Left renal pelvis (tissue), 4 donors: ENCODE measurements around the gene TSR1. TPM values are rescaled to one million over a fixed set of nuclear protein-coding genes. Genes with fewer than 3 reads are reported as not detected.
A peak's percentile ranks its signal among the peaks of the same experiment; 100 is the strongest.

Experiments
- DNase-seq, 4 donors: peaks; one replicate each; pipeline ENCODE4 v3.0.0-alpha.2; 2013; ENCODE audit warnings: low read depth in 4 of 4, low spot score in 3 of 4
- polyA plus RNA-seq, 4 donors: library from polyadenylated mRNA; unstranded; fragments of 120-200 nt; gene quantifications; one replicate each; pipeline ENCODE4 v1.2.1, GENCODE V29; 2013; ENCODE audit not compliant: insufficient read length in 4 of 4

Gene TSR1
- 10 to 100 TPM; 32.6 to 39.8 (median 34.6) TPM for polyA plus RNA-seq

- peak; percentile 71 to 85 (median 81) for DNase-seq
Measured at GRCh38 chr17:2336215-2336851, at the start of gene TSR1. TSS of gene TSR1 (minus strand) at chr17:2336457. CDS start at chr17:2336427, 30 bp downstream.

GRCh38 chr17:2385240-2386210 lies 49.3 kb upstream of the TSR1 start:
- DNase-seq = no peak

- DNase-seq = no peak
Measured at GRCh38 chr17:2384439-2385127, 48.3 kb upstream of the TSR1 start.

- no peak for DNase-seq
Measured at GRCh38 chr17:2383628-2384167, 47.4 kb upstream of the TSR1 start.

- no peak for DNase-seq
Measured at GRCh38 chr17:2380950-2381649, 44.8 kb upstream of the TSR1 start.

- no peak for DNase-seq
Measured at GRCh38 chr17:2380226-2380922, 44.1 kb upstream of the TSR1 start.

- no peak for DNase-seq
Measured at GRCh38 chr17:2379489-2380225, 43.4 kb upstream of the TSR1 start.

- peak in 1 of 4 donors; percentile 48 for DNase-seq
Measured at GRCh38 chr17:2378905-2379304, 42.6 kb upstream of the TSR1 start.

GRCh38 chr17:2377659-2378058 lies 41.4 kb upstream of the TSR1 start:
- no peak for DNase-seq

- DNase-seq = no peak
Measured at GRCh38 chr17:2376107-2376506, 39.9 kb upstream of the TSR1 start.

- no peak for DNase-seq
Measured at GRCh38 chr17:2375406-2375805, 39.1 kb upstream of the TSR1 start.

- DNase-seq = no peak
Measured at GRCh38 chr17:2374549-2375285, 38.5 kb upstream of the TSR1 start.

GRCh38 chr17:2373179-2373578 lies 36.9 kb upstream of the TSR1 start:
- DNase-seq = no peak

GRCh38 chr17:2372681-2373080 lies 36.4 kb upstream of the TSR1 start:
- no peak for DNase-seq

- no peak for DNase-seq
Measured at GRCh38 chr17:2372180-2372579, 35.9 kb upstream of the TSR1 start.

- no peak for DNase-seq
Measured at GRCh38 chr17:2371183-2372130, 35.2 kb upstream of the TSR1 start.

- DNase-seq = no peak
Measured at GRCh38 chr17:2370211-2370589, 33.9 kb upstream of the TSR1 start.
